HCT116 (cell line): Measurements from ENCODE around the gene TOP3B. TPM values are rescaled to one million over a fixed set of nuclear protein-coding genes. Genes with fewer than 3 reads are reported as not detected.

Experiments used
- ATAC-seq: fragments of 200-7000 bp; cut with Tn5 transposase; 2 replicates; pipeline ENCODE4 v1.9.1; 2020; ENCODE audit warnings: mild to moderate bottlenecking, moderate library complexity
- BruUV-seq: library from RNA; stranded (reverse); fragments of 400-500 nt; replicated peaks from 2 replicates; lab custom pipeline; 2021; lab: Mats Ljungman, UMichigan
- CTCF ChIA-PET: fragments of 300-600 bp; sonication (Branson Sonifier 250); formaldehyde crosslinking; loops from one replicate; lab custom pipeline; 2021; ENCODE audit warnings: antibody characterized with exemption; lab: Charles Lee
- POLR2A ChIA-PET: fragments of 300-600, 350-600 bp; sonication (Branson Sonifier 250); formaldehyde crosslinking; loops from one replicate; lab custom pipeline; 2021; ENCODE audit warnings: antibody characterized with exemption; lab: Charles Lee
- RAD21 ChIA-PET, 2 experiments: fragments of 300-600 bp; sonication (Branson Sonifier 250); formaldehyde crosslinking; loops; one replicate each; lab custom pipeline; 2023; ENCODE audit warnings: low total read pairs in 2 of 2; ENCODE audit not compliant: uncharacterized antibody in 2 of 2, unreplicated experiment in 2 of 2, low non-redundant PET in 1 of 2; lab: Charles Lee
- DNase-seq: peaks from one replicate; pipeline ENCODE4 v3.0.0-alpha.2; 2010; ENCODE audit warnings: low read depth, low spot score
- H2AFZ ChIP-seq: fragments of 200-600 bp; shearing (Covaris generic), sonication (generic); 2 replicates; pipeline ENCODE4 v1.6.1; 2017; ENCODE audit warnings: low read depth, mixed run types, mixed read lengths, antibody characterized with exemption, low read length; ENCODE audit not compliant: poor library complexity, severe bottlenecking
- H3K27ac ChIP-seq: 2 replicates; pipeline ENCODE4 v1.5.1; 2012; ENCODE audit warnings: low read depth, low read length
- H3K27me3 ChIP-seq: fragments of 200-600 bp; sonication (generic); 2 replicates; pipeline ENCODE4 v1.6.1; 2016; ENCODE audit warnings: mixed run types, low read length, mixed read lengths; ENCODE audit not compliant: insufficient read depth
- H3K36me3 ChIP-seq, 2 experiments: fragments of 200-500 bp in 1 of 2; fragments of 200-600 bp in 1 of 2; sonication (Bioruptor generic) in 1 of 2; sonication (generic) in 1 of 2; 2 replicates each; pipeline versions ENCODE4 v1.5.1 to v1.6.1; 2014 to 2016; ENCODE audit warnings: low read length in 2 of 2, inconsistent platforms in 1 of 2, mixed read lengths in 1 of 2, mixed run types in 1 of 2; ENCODE audit not compliant: insufficient read depth in 2 of 2, control insufficient read depth in 1 of 2
- H3K4me1 ChIP-seq, 2 experiments: fragments of 200-600 bp in 1 of 2; sonication (generic) in 1 of 2; 2 replicates each; pipeline versions ENCODE4 v1.5.1 to v1.6.1; 2012 to 2017; ENCODE audit warnings: low read length in 2 of 2, inconsistent platforms in 1 of 2, mild to moderate bottlenecking in 1 of 2, mixed read lengths in 1 of 2, mixed run types in 1 of 2, moderate library complexity in 1 of 2; ENCODE audit not compliant: insufficient read depth in 2 of 2, control insufficient read depth in 1 of 2
- H3K4me2 ChIP-seq: fragments of 200-600 bp; sonication (generic); 2 replicates; pipeline ENCODE4 v1.6.1; 2017; ENCODE audit warnings: mixed run types, low read length, mixed read lengths
- H3K4me3 ChIP-seq, 2 experiments: fragments of 200-600 bp in 1 of 2; sonication (generic) in 1 of 2; replicated peaks in 1 of 2; 2 replicates each; pipeline ENCODE4 v1.5.1; 2011 to 2016; ENCODE audit warnings: low read length in 2 of 2, control low read depth in 1 of 2, low read depth in 1 of 2, mild to moderate bottlenecking in 1 of 2, mixed read lengths in 1 of 2, mixed run types in 1 of 2
- H3K79me2 ChIP-seq: fragments of 200-600 bp; sonication (generic); 2 replicates; pipeline ENCODE4 v1.6.1; 2017; ENCODE audit warnings: mild to moderate bottlenecking, mixed run types, low read length, moderate library complexity, mixed read lengths; ENCODE audit not compliant: insufficient read depth
- H3K9ac ChIP-seq: fragments of 200-600 bp; sonication (generic); 2 replicates; pipeline ENCODE4 v1.6.1; 2016; ENCODE audit warnings: low read length, mixed read lengths
- H3K9me2 ChIP-seq: fragments of 200-600 bp; sonication (generic), shearing (Covaris generic); 2 replicates; pipeline ENCODE4 v1.6.1; 2017; ENCODE audit warnings: mixed run types, mild to moderate bottlenecking, moderate library complexity; ENCODE audit not compliant: insufficient read depth
- H3K9me3 ChIP-seq, 2 experiments: fragments of 200-500 bp in 1 of 2; fragments of 200-600 bp in 1 of 2; sonication (Bioruptor generic) in 1 of 2; sonication (generic) in 1 of 2; 2 replicates each; pipeline ENCODE4 v1.6.1; 2014 to 2017; ENCODE audit warnings: low read length in 2 of 2, mixed read lengths in 2 of 2, inconsistent platforms in 1 of 2, low read depth in 1 of 2, mild to moderate bottlenecking in 1 of 2, mixed run types in 1 of 2, moderate library complexity in 1 of 2; ENCODE audit not compliant: control insufficient read depth in 1 of 2, insufficient read depth in 1 of 2
- H4K20me1 ChIP-seq: fragments of 200-600 bp; sonication (generic), shearing (Covaris generic); 2 replicates; pipeline ENCODE4 v1.6.1; 2017; ENCODE audit warnings: mixed run types, mild to moderate bottlenecking, moderate library complexity; ENCODE audit not compliant: insufficient read depth
- CBX3 ChIP-seq: IDR thresholded peaks from 2 replicates; pipeline ENCODE4 v1.6.1; 2012; ENCODE audit warnings: low read depth
- CTCF ChIP-seq, 3 experiments: fragments of 200-600 bp in 1 of 3; sonication (generic) in 1 of 3; IDR thresholded peaks in 2 of 3; conservative IDR thresholded peaks in 1 of 3; 2 replicates each; pipeline ENCODE4 v1.5.1; 2012 to 2017; ENCODE audit warnings: low read depth in 2 of 3, low read length in 2 of 3, antibody characterized with exemption in 1 of 3, borderline replicate concordance in 1 of 3, control low read depth in 1 of 3, mild to moderate bottlenecking in 1 of 3, mixed read lengths in 1 of 3, mixed run types in 1 of 3, moderate library complexity in 1 of 3; ENCODE audit not compliant: insufficient read depth in 1 of 3
- EGR1 ChIP-seq: IDR thresholded peaks from 2 replicates; pipeline ENCODE4 v1.6.1; 2012; ENCODE audit warnings: low read depth
- EZH2 ChIP-seq: fragments of 200-600 bp; sonication (generic); IDR thresholded peaks from 2 replicates; pipeline ENCODE4 v1.6.1; 2017; ENCODE audit warnings: antibody characterized with exemption, mixed run types
- JUND ChIP-seq: IDR thresholded peaks from 2 replicates; pipeline ENCODE4 v1.6.1; 2012
- POLR2AphosphoS5 ChIP-seq: IDR thresholded peaks from 2 replicates; pipeline ENCODE4 v1.6.1; 2011; ENCODE audit warnings: mild to moderate bottlenecking, low read depth, low read length, moderate library complexity
- RAD21 ChIP-seq: IDR thresholded peaks from 2 replicates; pipeline ENCODE4 v1.6.1; 2012; ENCODE audit warnings: low read depth, mild to moderate bottlenecking
- SP1 ChIP-seq: IDR thresholded peaks from 2 replicates; pipeline ENCODE4 v1.6.1; 2012; ENCODE audit warnings: low read depth
- SRF ChIP-seq: IDR thresholded peaks from 2 replicates; pipeline ENCODE4 v1.6.1; 2012; ENCODE audit warnings: low read depth
- ZNF274 ChIP-seq: fragments of 200-500 bp; sonication (Bioruptor generic); IDR thresholded peaks from 2 replicates; pipeline ENCODE4 v1.6.1; 2014; ENCODE audit warnings: mild to moderate bottlenecking, low read depth, low read length, inconsistent platforms
- intact Hi-C: fragments of 100-400 bp; cut with micrococcal nuclease; formaldehyde crosslinking; loops from 2 replicates; pipeline ENCODE4 v1.10.0; 2022
- total RNA-seq: library from RNA; stranded (reverse); gene quantifications from one replicate; pipeline ENCODE4 v1.2.1, GENCODE V29; 2021; ENCODE audit not compliant: unreplicated experiment

Gene TOP3B
- total RNA-seq, 1 experiment from 2014 or later = 50.1 TPM

GRCh38 chr22:21917181-21917958 is 65.2 kb downstream of the TOP3B start:
- intact Hi-C loops = no loop called here
- ATAC-seq (no peak), DNase-seq (no peak)
- no peaks in the 10 kb centered on the region for H3K9me3 ChIP-seq
- BruUV-seq = no TSS peak
- no peaks in the 10 kb centered on the region for H3K36me3 ChIP-seq
- no peaks in the 10 kb centered on the region for H3K4me1 ChIP-seq
- H3K79me2 ChIP-seq = no peaks in the 10 kb centered on the region
- H3K9me2 ChIP-seq = no peaks in the 10 kb centered on the region
- H3K27ac ChIP-seq = no peak overlapping the region
- H3K27me3 ChIP-seq = no peaks in the 10 kb centered on the region
- ChIA-PET CTCF (no interaction called here), POLR2A (no interaction called here), RAD21 (no interaction called here)
- no peak overlapping the region for H3K4me2 ChIP-seq
- TF ChIP-seq SP1 (no peak), POLR2AphosphoS5 (no peak), CTCF (IDR thresholded peaks at IDR 0.05 in 2 of 3, conservative IDR thresholded peaks at IDR 0.05 in 1 of 3; ENCODE audit: borderline replicate concordance in 1 of 3, insufficient read depth in 1 of 3, low read depth in 2 of 3, low read length in 2 of 3) (no peak), EZH2 (no peak), EGR1 (no peak), CBX3 (no peak), JUND (no peak)
- no peaks in the 10 kb centered on the region for H4K20me1 ChIP-seq
- no peak overlapping the region for H3K4me3 ChIP-seq
- H3K9ac ChIP-seq = no peak overlapping the region
- no peak overlapping the region for H2AFZ ChIP-seq

- Histone ChIP-seq H3K36me3 (no peaks in the 10 kb centered on the region), H3K4me1 (no peaks in the 10 kb centered on the region), H3K9me2 (no peaks in the 10 kb centered on the region), H3K79me2 (no peaks in the 10 kb centered on the region), H2AFZ (no peak overlapping the region), H3K4me2 (no peak overlapping the region), H3K27me3 (no peaks in the 10 kb centered on the region), H3K9me3 (no peaks in the 10 kb centered on the region), H3K9ac (no peak overlapping the region), H3K27ac (no peak overlapping the region), H3K4me3 (no peak overlapping the region), H4K20me1 (no peaks in the 10 kb centered on the region)
- ChIA-PET RAD21 (no interaction called here), CTCF (no interaction called here), POLR2A (no interaction called here)
- intact Hi-C loops = no loop called here
- ATAC-seq = no peak
- no TSS peak for BruUV-seq
- no peak for TF ChIP-seq POLR2AphosphoS5
- no peak for TF ChIP-seq SRF
- TF ChIP-seq ZNF274 = no peak
- TF ChIP-seq RAD21 = no peak
- no peak for TF ChIP-seq EGR1
- DNase-seq = no peak
Measured at GRCh38 chr22:21916309-21916918, 66.2 kb downstream of the TOP3B start.
